Trophoblast cell (in vitro differentiated cells and primary cell): ENCODE measurements around the gene ZNF808.
"Not testable (repeated sequence)": the region's sequence is repeated elsewhere in the genome, so short reads cannot be mapped to it uniquely, and the experiment has no call there.

ENCODE experiments used
- DNase-seq, 2 donors: peaks; one replicate each; pipeline ENCODE4 v3.0.0-alpha.2; 2016
- H2AFZ ChIP-seq: 2 replicates; pipeline ENCODE4 v1.6.1; 2013; ENCODE audit warnings: low read length, moderate library complexity, mild to moderate bottlenecking; ENCODE audit not compliant: insufficient read depth, poor library complexity
- H2AK5ac ChIP-seq: 2 replicates; pipeline ENCODE4 v1.6.1; 2013; ENCODE audit warnings: mild to moderate bottlenecking, low read length
- H2BK120ac ChIP-seq: 2 replicates; pipeline ENCODE4 v1.6.1; 2013; ENCODE audit warnings: low read length, mild to moderate bottlenecking, moderate library complexity; ENCODE audit not compliant: insufficient read depth, poor library complexity
- H2BK12ac ChIP-seq: 2 replicates; pipeline ENCODE4 v1.6.1; 2013; ENCODE audit warnings: mild to moderate bottlenecking, low read length, moderate library complexity
- H2BK5ac ChIP-seq: 2 replicates; pipeline ENCODE4 v1.6.1; 2013; ENCODE audit warnings: low read length, low read depth, moderate library complexity, mild to moderate bottlenecking; ENCODE audit not compliant: poor library complexity
- H3K14ac ChIP-seq: 2 replicates; pipeline ENCODE4 v1.6.1; 2013; ENCODE audit warnings: mild to moderate bottlenecking, low read length
- H3K18ac ChIP-seq: 2 replicates; pipeline ENCODE4 v1.6.1; 2013; ENCODE audit warnings: mild to moderate bottlenecking, low read length
- H3K23ac ChIP-seq: 2 replicates; pipeline ENCODE4 v1.6.1; 2013; ENCODE audit warnings: low read length
- H3K27ac ChIP-seq: 2 replicates; pipeline ENCODE4 v1.5.1; 2013; ENCODE audit warnings: low read depth, mild to moderate bottlenecking, inconsistent platforms, low read length, moderate library complexity
- H3K27me3 ChIP-seq: 2 replicates; pipeline ENCODE4 v1.6.1; 2013; ENCODE audit warnings: inconsistent platforms, mild to moderate bottlenecking, low read length, moderate library complexity; ENCODE audit not compliant: insufficient read depth
- H3K36me3 ChIP-seq, 2 experiments: 1 replicate in 1 of 2; 2 replicates in 1 of 2; pipeline ENCODE4 v1.6.1; 2013; ENCODE audit warnings: low read length in 2 of 2, mild to moderate bottlenecking in 2 of 2, moderate library complexity in 1 of 2; ENCODE audit not compliant: insufficient read depth in 2 of 2, control insufficient read depth in 1 of 2
- H3K4ac ChIP-seq: 2 replicates; pipeline ENCODE4 v1.6.1; 2013; ENCODE audit warnings: low read depth, mild to moderate bottlenecking, low read length, moderate library complexity
- H3K4me1 ChIP-seq, 2 experiments: 1 replicate in 1 of 2; 2 replicates in 1 of 2; pipeline ENCODE4 v1.6.1; 2013; ENCODE audit warnings: low read length in 2 of 2, mild to moderate bottlenecking in 2 of 2, moderate library complexity in 1 of 2; ENCODE audit not compliant: insufficient read depth in 2 of 2, control insufficient read depth in 1 of 2
- H3K4me2 ChIP-seq: 2 replicates; pipeline ENCODE4 v1.6.1; 2013; ENCODE audit warnings: inconsistent platforms, mild to moderate bottlenecking, low read length, moderate library complexity
- H3K4me3 ChIP-seq: 2 replicates; pipeline ENCODE4 v1.5.1; 2013; ENCODE audit warnings: mild to moderate bottlenecking, low read depth, low read length, inconsistent platforms
- H3K79me1 ChIP-seq: one replicate; pipeline ENCODE4 v1.6.1; 2013; ENCODE audit warnings: low read length
- H3K79me2 ChIP-seq: 2 replicates; pipeline ENCODE4 v1.6.1; 2013; ENCODE audit warnings: low read length, mild to moderate bottlenecking; ENCODE audit not compliant: control insufficient read depth, insufficient read depth, poor library complexity
- H3K9ac ChIP-seq: 2 replicates; pipeline ENCODE4 v1.6.1; 2013; ENCODE audit warnings: mild to moderate bottlenecking, low read length
- H3K9me3 ChIP-seq: 2 replicates; pipeline ENCODE4 v1.6.1; 2013; ENCODE audit warnings: low read depth, mild to moderate bottlenecking, control low read depth, inconsistent platforms, low read length; ENCODE audit not compliant: insufficient read depth
- H4K12ac ChIP-seq: 2 replicates; pipeline ENCODE4 v1.6.1; 2013; ENCODE audit warnings: low read depth, mild to moderate bottlenecking, low read length, moderate library complexity
- H4K8ac ChIP-seq: 2 replicates; pipeline ENCODE4 v1.6.1; 2013; ENCODE audit warnings: low read depth, mild to moderate bottlenecking, low read length, moderate library complexity
- H4K91ac ChIP-seq: one replicate; pipeline ENCODE4 v1.6.1; 2013; ENCODE audit warnings: low read depth, mild to moderate bottlenecking, low read length, moderate library complexity
- WGBS: extraction: QIAGEN DNeasy Blood & Tissue Kit; methylation state at CpG from one replicate; pipeline ENCODE4 v1.1.7; 2013; ENCODE audit warnings: missing lambda C conversion rate; ENCODE audit not compliant: insufficient read length, insufficient coverage; ENCODE audit errors: extremely low coverage; 5-methylcytosine and 5-hydroxymethylcytosine counted together

Gene ZNF808

DNA sequence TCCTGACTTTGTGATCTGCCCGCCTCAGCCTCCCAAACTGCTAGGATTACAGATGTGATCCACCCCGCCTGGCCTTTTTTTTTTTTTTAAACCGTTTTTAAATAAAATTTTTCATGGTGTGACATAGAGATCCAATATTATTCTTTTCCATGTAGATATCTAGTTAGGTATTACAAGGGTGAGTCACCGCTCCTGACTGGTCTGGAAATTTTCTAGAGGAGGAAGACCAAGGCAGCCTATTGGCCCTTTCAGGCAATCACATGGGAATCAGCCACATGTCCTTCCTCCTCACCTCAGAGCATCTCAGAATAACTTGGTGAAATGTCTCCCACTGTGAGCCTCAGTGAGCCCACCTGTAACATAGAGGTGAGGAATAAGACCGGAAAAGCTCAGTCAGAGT lies 13.7 kb downstream of the ZNF808 start:
- not testable (repeated sequence) for H3K4me3 ChIP-seq, H3K79me1 ChIP-seq, H3K4me1 ChIP-seq, H3K18ac ChIP-seq, H4K91ac ChIP-seq, H2AFZ ChIP-seq, H4K12ac ChIP-seq, H3K4me2 ChIP-seq, H3K14ac ChIP-seq, H3K27ac ChIP-seq, H2AK5ac ChIP-seq, DNase-seq, H3K79me2 ChIP-seq, H2BK5ac ChIP-seq, H3K9me3 ChIP-seq, H2BK12ac ChIP-seq, H3K4ac ChIP-seq, H2BK120ac ChIP-seq, H3K27me3 ChIP-seq, H3K9ac ChIP-seq, H3K23ac ChIP-seq, H4K8ac ChIP-seq
- WGBS: no CpG with 5 or more reads among the region's 5 CpGs
- peaks cover 18 to 21% of the 10 kb centered on the region in 2 experiments for H3K36me3 ChIP-seq

DNA sequence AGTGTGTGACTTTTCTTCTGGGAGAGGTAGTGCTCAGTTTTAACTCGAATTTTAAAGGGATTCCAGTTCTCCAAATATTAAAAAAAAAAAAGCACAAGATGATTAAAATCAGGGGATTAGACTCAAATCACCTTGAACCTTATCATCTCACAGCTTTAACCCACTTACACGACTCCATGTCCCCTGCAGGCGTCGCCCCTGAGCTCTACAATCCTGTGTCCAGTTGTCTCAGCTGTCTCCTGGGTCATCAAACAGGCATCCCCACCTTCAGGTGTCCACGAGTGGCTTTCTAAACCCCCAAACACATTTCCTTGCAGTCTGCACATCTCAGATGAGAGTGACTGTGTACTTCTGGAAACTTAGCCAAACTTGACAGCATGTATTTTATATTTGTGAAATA lies 14.1 kb downstream of the ZNF808 start:
- H3K27ac ChIP-seq: no peak overlapping the region
- WGBS: no CpG with 5 or more reads among the region's 5 CpGs

DNA sequence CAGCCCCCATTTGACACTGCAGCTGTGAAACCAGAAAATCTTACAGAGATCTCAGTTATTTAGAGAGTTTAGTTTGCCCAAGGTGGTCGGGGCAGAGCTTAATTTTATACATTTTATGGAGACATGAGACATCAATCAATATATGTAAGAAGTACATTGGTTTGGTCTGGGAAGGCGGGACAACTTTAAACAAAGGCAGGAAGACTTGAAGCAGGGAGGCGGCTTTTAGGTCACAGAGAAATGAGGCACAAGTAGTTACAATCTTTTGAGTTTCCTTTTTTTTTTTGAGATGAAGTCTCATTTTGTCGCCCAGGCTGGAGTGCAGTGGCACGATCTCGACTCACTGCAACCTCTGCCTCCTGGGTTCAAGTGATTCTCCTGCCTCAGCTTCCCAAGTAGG lies 15.1 kb downstream of the ZNF808 start:
- not testable (repeated sequence) for H3K27ac ChIP-seq, H2BK5ac ChIP-seq, H3K4ac ChIP-seq, H3K4me2 ChIP-seq, H4K12ac ChIP-seq, H2AK5ac ChIP-seq, H3K79me1 ChIP-seq, H3K9me3 ChIP-seq, H3K14ac ChIP-seq, H3K9ac ChIP-seq, H3K27me3 ChIP-seq, H2AFZ ChIP-seq, H2BK12ac ChIP-seq, H3K18ac ChIP-seq, H4K8ac ChIP-seq, H3K4me1 ChIP-seq, H4K91ac ChIP-seq, DNase-seq, H3K79me2 ChIP-seq, H3K4me3 ChIP-seq, H3K23ac ChIP-seq, H2BK120ac ChIP-seq
- WGBS: no CpG with 5 or more reads among the region's 6 CpGs
- H3K36me3 ChIP-seq: peaks cover 21 to 25% of the 10 kb centered on the region in 2 experiments

More for the DNA sequence above, 14.1 kb downstream of the ZNF808 start:
- Histone ChIP-seq H2AK5ac (no peak overlapping the region), H3K79me1 (no peaks in the 10 kb centered on the region), H4K91ac (no peak overlapping the region), H3K4me1 (no peaks in the 10 kb centered on the region), H3K9ac (no peak overlapping the region), H3K79me2 (no peaks in the 10 kb centered on the region), H3K23ac (no peak overlapping the region), H3K4me3 (no peak overlapping the region), H2BK120ac (no peak overlapping the region), H2BK5ac (no peak overlapping the region), H3K36me3 (peaks cover 20 to 22% of the 10 kb centered on the region in 2 experiments), H3K4ac (no peak overlapping the region), H3K9me3 (no peaks in the 10 kb centered on the region), H4K12ac (no peak overlapping the region), H3K4me2 (no peak overlapping the region), H2BK12ac (no peak overlapping the region), H3K14ac (no peak overlapping the region), H3K18ac (no peak overlapping the region), H4K8ac (no peak overlapping the region), H2AFZ (no peak overlapping the region), H3K27me3 (no peaks in the 10 kb centered on the region)
- DNase-seq: no peak

DNA sequence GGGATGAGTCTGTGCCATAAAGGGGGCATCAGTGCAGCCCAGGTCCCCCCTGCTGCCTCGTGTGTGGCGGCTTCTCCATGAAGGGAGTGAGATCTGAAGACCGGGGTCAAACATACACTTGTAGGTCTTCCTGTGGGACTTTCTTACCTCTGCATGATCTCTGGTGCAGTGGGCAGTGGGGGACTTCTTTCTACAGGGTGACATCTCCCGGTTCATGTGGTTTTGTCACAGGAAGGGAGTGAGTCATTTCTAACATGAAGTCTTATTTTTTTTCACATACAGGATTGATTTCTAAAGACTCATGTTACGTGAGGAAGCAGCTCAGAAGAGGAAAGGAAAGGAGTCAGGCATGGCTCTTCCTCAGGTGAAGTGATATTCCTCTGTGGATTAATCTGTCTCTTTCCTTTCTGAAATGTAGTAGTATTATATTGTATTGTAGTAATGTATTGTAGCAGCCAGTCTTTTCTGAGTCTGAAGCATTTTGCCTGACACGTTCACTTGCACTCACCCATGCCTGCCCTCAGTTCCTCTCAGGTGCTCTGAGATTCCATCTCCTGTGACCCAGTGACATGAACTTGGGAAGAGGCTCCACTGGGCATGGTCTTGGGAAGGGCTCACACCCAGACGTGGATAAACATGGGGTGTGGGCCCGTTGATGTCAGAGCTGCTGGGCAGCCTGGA lies 15.7 kb downstream of the ZNF808 start:
- Histone ChIP-seq H2BK5ac (no peak overlapping the region), H2AK5ac (no peak overlapping the region), H4K8ac (no peak overlapping the region), H3K27me3 (no peaks in the 10 kb centered on the region), H3K4ac (no peak overlapping the region), H3K36me3 (peaks cover 24 to 27% of the 10 kb centered on the region in 2 experiments), H3K4me2 (no peak overlapping the region), H4K12ac (no peak overlapping the region), H3K9me3 (no peaks in the 10 kb centered on the region), H2AFZ (no peak overlapping the region), H3K4me3 (no peak overlapping the region), H3K79me1 (no peaks in the 10 kb centered on the region), H2BK120ac (no peak overlapping the region), H3K9ac (no peak overlapping the region), H2BK12ac (no peak overlapping the region), H3K27ac (no peak overlapping the region), H3K18ac (no peak overlapping the region), H4K91ac (no peak overlapping the region), H3K14ac (no peak overlapping the region), H3K4me1 (no peaks in the 10 kb centered on the region), H3K79me2 (no peaks in the 10 kb centered on the region), H3K23ac (no peak overlapping the region)
- WGBS: no CpG with 5 or more reads among the region's 8 CpGs
- DNase-seq: no peak
